HG03432 (cell line): ENCODE data around the gene CTPS1.

Source experiments
- ATAC-seq: cut with Tn5 transposase; IDR thresholded peaks from one replicate; pipeline ENCODE4 v1.9.1; 2021; ENCODE audit warnings: mild to moderate bottlenecking, moderate library complexity; ENCODE audit not compliant: unreplicated experiment

CTPS1 gene

GRCh38 chr1:40966417-40966816 lies 13.1 kb upstream of the CTPS1 start:
- no peak for ATAC-seq

- no peak for ATAC-seq
These were observed 10.1 kb upstream of the CTPS1 start for GRCh38 chr1:40969445-40969844.

GRCh38 chr1:40971966-40972365 lies 7.5 kb upstream of the CTPS1 start:
- no peak for ATAC-seq

- ATAC-seq, result no peak
These were observed 5.6 kb upstream of the CTPS1 start for GRCh38 chr1:40973912-40974311.

DNA sequence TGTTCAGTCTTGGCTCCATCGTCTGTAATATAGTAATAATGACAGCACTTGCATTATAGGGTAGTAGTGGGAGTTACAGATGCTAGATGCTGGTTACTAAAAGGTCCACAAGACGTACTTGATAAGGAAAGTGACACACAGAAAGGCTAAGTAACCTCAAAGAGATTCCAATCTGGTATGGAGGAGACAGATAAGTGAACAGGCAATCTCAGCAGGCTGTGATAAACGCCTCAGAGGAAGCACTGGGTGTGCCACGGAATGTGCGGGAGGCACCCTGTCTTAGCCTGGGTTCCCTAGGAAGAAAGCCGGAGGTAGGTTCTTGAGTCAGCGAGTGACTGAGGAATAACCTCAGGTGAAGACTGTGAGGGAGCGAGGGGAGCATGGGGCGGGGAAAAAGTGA lies 4.6 kb upstream of the CTPS1 start:
- ATAC-seq, result no peak

- ATAC-seq, result no peak
These were observed 2.4 kb upstream of the CTPS1 start for GRCh38 chr1:40976952-40977690.

DNA sequence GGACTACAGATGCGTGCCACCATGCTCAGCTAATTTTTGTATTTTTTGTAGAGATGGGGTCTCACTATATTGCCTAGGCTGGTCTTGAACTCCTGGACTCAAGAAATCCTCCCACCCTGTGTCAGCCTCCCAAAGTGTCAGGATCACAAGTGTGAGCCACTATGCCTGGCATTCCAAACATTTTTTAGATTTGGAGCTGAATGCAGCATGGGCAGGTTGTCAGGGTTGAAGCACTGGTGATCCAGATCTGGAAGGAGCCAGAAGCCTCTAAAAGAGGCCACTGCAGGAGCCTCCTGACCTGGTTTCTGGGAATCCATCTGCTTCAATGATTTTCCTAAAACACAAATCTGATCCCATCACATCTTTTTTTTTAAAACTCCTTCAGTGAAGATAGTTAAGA lies 1.8 kb upstream of the CTPS1 start:
- no peak for ATAC-seq

- no peak for ATAC-seq
These were observed 633 bp upstream of the CTPS1 start for GRCh38 chr1:40978886-40979240.

GRCh38 chr1:40980068-40980452 lies 564 bp downstream of the CTPS1 start:
- peak; percentile 25 for ATAC-seq

GRCh38 chr1:40980453-40981121 lies 1.1 kb downstream of the CTPS1 start:
- no peak for ATAC-seq

GRCh38 chr1:40981691-40982448 lies 2.4 kb downstream of the CTPS1 start:
- ATAC-seq, result no peak

DNA sequence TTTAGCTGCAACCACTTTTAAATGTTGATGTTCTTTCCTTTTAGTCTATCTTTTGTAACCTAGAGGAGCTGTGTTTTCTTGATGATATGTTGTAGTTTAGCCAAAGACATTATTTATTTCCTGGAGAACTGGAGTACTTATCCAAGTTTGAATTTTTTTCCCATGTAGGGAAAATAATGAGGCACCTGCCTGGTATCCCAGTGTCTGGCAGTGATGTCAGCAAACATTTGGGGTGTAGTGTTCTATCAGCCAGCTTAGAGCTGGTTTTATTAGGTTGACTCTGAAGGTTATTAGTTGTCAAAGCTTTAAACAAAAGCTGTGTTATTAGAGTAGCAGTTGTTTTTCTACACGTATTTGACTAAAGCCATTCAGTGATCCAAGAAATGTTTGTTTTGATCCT lies 3.2 kb downstream of the CTPS1 start:
- ATAC-seq, result no peak

- no peak for ATAC-seq
These were observed 3.8 kb downstream of the CTPS1 start for GRCh38 chr1:40983286-40983685.

- no peak for ATAC-seq
These were observed 4.6 kb downstream of the CTPS1 start for GRCh38 chr1:40984066-40984465.

GRCh38 chr1:40984531-40984930 lies 5.0 kb downstream of the CTPS1 start:
- no peak for ATAC-seq

DNA sequence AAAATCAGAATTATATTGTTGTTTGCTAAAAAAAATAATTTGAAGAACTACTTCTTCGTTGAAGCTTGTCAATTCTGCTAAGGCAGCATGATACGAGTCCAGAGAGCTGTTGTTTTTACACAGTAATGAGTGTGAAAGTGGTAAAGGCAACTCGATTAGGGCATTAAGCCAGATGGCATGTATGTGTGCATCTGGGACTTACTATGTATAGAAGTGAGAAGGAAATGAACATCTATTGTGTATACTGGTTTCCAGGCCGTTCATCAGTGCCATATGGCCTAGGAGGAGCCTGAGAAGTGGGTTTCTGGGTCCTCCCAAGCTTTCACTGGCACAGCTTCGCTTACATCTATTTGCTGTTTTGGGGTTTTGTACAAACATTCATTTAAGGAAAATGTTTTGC lies 5.7 kb downstream of the CTPS1 start:
- ATAC-seq, result no peak

GRCh38 chr1:40985875-40986274 lies 6.4 kb downstream of the CTPS1 start:
- no peak for ATAC-seq

DNA sequence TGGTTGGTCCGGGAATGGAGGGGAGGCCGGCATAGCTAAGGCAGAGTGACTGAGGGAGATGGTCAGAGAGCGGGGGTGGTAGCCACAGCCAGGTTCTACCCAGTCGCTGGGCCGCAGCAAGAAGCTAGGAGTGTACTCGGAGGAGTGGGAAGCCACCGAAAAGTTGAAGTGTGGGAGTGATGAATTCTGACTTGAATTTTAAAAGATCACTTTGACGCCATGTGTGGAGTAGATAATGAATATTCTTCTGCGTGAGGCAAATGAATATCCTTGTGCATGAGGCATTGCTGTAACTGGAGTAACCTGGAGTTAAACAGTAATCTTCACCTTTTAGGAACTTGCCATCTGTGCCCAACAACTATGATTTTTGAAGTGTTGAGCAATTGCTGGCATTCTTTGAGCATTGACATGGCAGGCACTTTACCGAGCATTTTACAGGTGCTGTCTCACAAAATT lies 6.9 kb downstream of the CTPS1 start:
- no peak for ATAC-seq

- no peak for ATAC-seq
These were observed 7.5 kb downstream of the CTPS1 start for GRCh38 chr1:40986956-40987355.

- no peak for ATAC-seq
These were observed 8.2 kb downstream of the CTPS1 start for GRCh38 chr1:40987439-40988276.

GRCh38 chr1:40988280-40988679 lies 8.8 kb downstream of the CTPS1 start:
- no peak for ATAC-seq
